ENCODE measurements around the gene APOBEC3H. TPM values are rescaled to one million over a fixed set of nuclear protein-coding genes. Genes with fewer than 3 reads are reported as not detected.

Gene APOBEC3H
- total RNA-seq, 2 experiments from 2014 or later, result 6.8 to 7.1 TPM

- POLR2A ChIA-PET, result interaction anchor here (0.9 kb wide), 1 partner anchor 8 kb away, joined by 3 read pairs; no protein-coding TSS in a partner anchor
- DNase-seq (peak; percentile 16), ATAC-seq (peak; percentile 48)
These were observed 41.4 kb downstream of the APOBEC3H start for GRCh38 chr22:39138357-39138997.

GRCh38 chr22:39139933-39140332 is 42.9 kb downstream of the APOBEC3H start:
- ATAC-seq, result no peak
- no peak overlapping the region for H3K4me3 Mint-ChIP-seq
- no peaks in the 10 kb centered on the region for H3K9me3 Mint-ChIP-seq
- no peaks in the 10 kb centered on the region for H3K36me3 Mint-ChIP-seq (ENCODE audit: low read depth)
- H3K4me1 Mint-ChIP-seq (ENCODE audit: low read depth), result peaks cover 7% of the 10 kb centered on the region
- no peak for DNase-seq
- TF ChIP-seq, protein P1, sequence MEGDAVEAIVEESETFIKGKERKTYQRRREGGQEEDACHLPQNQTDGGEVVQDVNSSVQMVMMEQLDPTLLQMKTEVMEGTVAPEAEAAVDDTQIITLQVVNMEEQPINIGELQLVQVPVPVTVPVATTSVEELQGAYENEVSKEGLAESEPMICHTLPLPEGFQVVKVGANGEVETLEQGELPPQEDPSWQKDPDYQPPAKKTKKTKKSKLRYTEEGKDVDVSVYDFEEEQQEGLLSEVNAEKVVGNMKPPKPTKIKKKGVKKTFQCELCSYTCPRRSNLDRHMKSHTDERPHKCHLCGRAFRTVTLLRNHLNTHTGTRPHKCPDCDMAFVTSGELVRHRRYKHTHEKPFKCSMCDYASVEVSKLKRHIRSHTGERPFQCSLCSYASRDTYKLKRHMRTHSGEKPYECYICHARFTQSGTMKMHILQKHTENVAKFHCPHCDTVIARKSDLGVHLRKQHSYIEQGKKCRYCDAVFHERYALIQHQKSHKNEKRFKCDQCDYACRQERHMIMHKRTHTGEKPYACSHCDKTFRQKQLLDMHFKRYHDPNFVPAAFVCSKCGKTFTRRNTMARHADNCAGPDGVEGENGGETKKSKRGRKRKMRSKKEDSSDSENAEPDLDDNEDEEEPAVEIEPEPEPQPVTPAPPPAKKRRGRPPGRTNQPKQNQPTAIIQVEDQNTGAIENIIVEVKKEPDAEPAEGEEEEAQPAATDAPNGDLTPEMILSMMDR (IDR thresholded peaks at IDR 0.05), result no peak
- ChIA-PET POLR2A (interaction anchor here (1.0 kb wide), 1 partner anchor 8 kb away, joined by 3 read pairs; no protein-coding TSS in a partner anchor), CTCF (no interaction called here)
- H3K27me3 Mint-ChIP-seq, result no peaks in the 10 kb centered on the region
- intact Hi-C loops (cut with micrococcal nuclease), result no loop called here
- H3K27ac Mint-ChIP-seq, result no peak overlapping the region

More at GRCh38 chr22:39138357-39138997, 41.4 kb downstream of the APOBEC3H start:
- no peaks in the 10 kb centered on the region for H3K36me3 Mint-ChIP-seq (ENCODE audit: low read depth)
- H3K27me3 Mint-ChIP-seq, result no peaks in the 10 kb centered on the region
- peaks cover 4% of the 10 kb centered on the region for H3K4me1 Mint-ChIP-seq (ENCODE audit: low read depth)
- H3K27ac Mint-ChIP-seq, result no peak overlapping the region
- CTCF ChIA-PET, result no interaction called here
- H3K4me3 Mint-ChIP-seq, result no peak overlapping the region
- H3K9me3 Mint-ChIP-seq, result no peaks in the 10 kb centered on the region
- TF ChIP-seq, protein P1 (IDR thresholded peaks at IDR 0.05), result no peak
- intact Hi-C loops (cut with micrococcal nuclease), result no loop called here

- ATAC-seq (no peak), DNase-seq (no peak)
- H3K36me3 Mint-ChIP-seq (ENCODE audit: low read depth), result no peaks in the 10 kb centered on the region
- CTCF ChIA-PET, result interaction anchor here (1.1 to 1.7 kb wide), 4 partner anchors 10 to 373 kb away, joined by 3 to 9 read pairs (median 4); partner anchors contain the start of gene CBX7
- no peaks in the 10 kb centered on the region for H3K27me3 Mint-ChIP-seq
- H3K4me3 Mint-ChIP-seq, result no peak overlapping the region
- intact Hi-C loops (cut with micrococcal nuclease), result no loop called here
- TF ChIP-seq, protein P1 (IDR thresholded peaks at IDR 0.05), result no peak
- H3K27ac Mint-ChIP-seq, result no peak overlapping the region
- H3K9me3 Mint-ChIP-seq, result no peaks in the 10 kb centered on the region
- POLR2A ChIA-PET, result interaction anchor here (1.6 kb wide), 1 partner anchor 13 kb away, joined by 5 read pairs; no protein-coding TSS in a partner anchor
- H3K4me1 Mint-ChIP-seq (ENCODE audit: low read depth), result peaks cover 17% of the 10 kb centered on the region
These were observed 45.1 kb downstream of the APOBEC3H start for GRCh38 chr22:39142088-39142680.

GRCh38 chr22:39144101-39144767 is 47.2 kb downstream of the APOBEC3H start:
- DNase-seq (peak; percentile 66), ATAC-seq (peak; percentile 47)
- H3K36me3 Mint-ChIP-seq (ENCODE audit: low read depth), result peaks cover 2% of the 10 kb centered on the region
- peak overlapping the region; percentile 73 for H3K4me3 Mint-ChIP-seq
- POLR2A ChIA-PET, result no interaction called here
- H3K27ac Mint-ChIP-seq, result peak overlapping the region; percentile 75
- TF ChIP-seq, protein P1 (IDR thresholded peaks at IDR 0.05), result no peak
- CTCF ChIA-PET, result interaction anchor here (1.5 kb wide), 1 partner anchor 26 kb away, joined by 4 read pairs; no protein-coding TSS in a partner anchor
- H3K27me3 Mint-ChIP-seq, result no peaks in the 10 kb centered on the region
- H3K4me1 Mint-ChIP-seq (ENCODE audit: low read depth), result peaks cover 28% of the 10 kb centered on the region
- no peaks in the 10 kb centered on the region for H3K9me3 Mint-ChIP-seq
- intact Hi-C loops (cut with micrococcal nuclease), result no loop called here
